Cardiac fibroblast (primary cell): ENCODE data around the gene LRWD1.
"Not testable (repeated sequence)": the region's sequence is repeated elsewhere in the genome, so short reads cannot be mapped to it uniquely, and the experiment has no call there.

Experiments used
- DNase-seq, 2 donors: peaks; one replicate each; pipeline versions ENCODE4 v3.0.0 to v3.0.0-alpha.2; 2010; ENCODE audit warnings: low read depth in 2 of 2
- H3K4me3 ChIP-seq, 2 donors: replicated peaks in 1 of 2; 1 replicate in 1 of 2; 2 replicates in 1 of 2; pipeline ENCODE4 v1.5.1; 2011; ENCODE audit warnings: low read depth in 2 of 2, low read length in 2 of 2, mild to moderate bottlenecking in 2 of 2, moderate library complexity in 1 of 2
- TF ChIP-seq, protein P1 (sequence below): IDR thresholded peaks from one replicate; pipeline ENCODE4 v1.5.1; 2011; ENCODE audit warnings: low read depth, mild to moderate bottlenecking, low read length, inconsistent platforms

LRWD1 gene

GRCh38 chr7:102451371-102452054 lies 13.3 kb upstream of the LRWD1 start:
- no peak for DNase-seq
- no peak overlapping the region for H3K4me3 ChIP-seq
- TF ChIP-seq, protein P1, sequence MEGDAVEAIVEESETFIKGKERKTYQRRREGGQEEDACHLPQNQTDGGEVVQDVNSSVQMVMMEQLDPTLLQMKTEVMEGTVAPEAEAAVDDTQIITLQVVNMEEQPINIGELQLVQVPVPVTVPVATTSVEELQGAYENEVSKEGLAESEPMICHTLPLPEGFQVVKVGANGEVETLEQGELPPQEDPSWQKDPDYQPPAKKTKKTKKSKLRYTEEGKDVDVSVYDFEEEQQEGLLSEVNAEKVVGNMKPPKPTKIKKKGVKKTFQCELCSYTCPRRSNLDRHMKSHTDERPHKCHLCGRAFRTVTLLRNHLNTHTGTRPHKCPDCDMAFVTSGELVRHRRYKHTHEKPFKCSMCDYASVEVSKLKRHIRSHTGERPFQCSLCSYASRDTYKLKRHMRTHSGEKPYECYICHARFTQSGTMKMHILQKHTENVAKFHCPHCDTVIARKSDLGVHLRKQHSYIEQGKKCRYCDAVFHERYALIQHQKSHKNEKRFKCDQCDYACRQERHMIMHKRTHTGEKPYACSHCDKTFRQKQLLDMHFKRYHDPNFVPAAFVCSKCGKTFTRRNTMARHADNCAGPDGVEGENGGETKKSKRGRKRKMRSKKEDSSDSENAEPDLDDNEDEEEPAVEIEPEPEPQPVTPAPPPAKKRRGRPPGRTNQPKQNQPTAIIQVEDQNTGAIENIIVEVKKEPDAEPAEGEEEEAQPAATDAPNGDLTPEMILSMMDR = no peak

GRCh38 chr7:102452451-102452850 lies 12.3 kb upstream of the LRWD1 start:
- TF ChIP-seq, protein P1 = no peak
- H3K4me3 ChIP-seq = no peak overlapping the region
- no peak for DNase-seq

DNA sequence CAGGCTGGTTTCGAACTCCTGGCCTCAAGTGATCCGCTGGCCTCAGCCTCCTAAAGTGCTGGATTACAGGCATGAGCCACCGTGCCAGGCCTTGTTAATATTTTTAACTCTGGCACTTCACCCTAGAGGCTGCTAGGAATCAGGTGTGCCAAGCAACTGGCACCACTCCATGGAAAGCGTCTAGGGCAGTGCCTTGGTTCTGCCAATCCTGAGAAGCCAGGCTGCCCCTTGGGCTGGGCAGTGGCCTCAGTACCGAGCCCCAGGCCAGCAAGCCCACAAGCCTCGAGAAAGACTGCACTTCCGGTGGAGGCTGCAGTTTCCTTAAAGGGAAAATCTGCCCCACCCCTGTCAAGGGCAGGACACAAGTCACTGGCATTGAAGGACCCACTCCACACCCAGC lies 11.5 kb upstream of the LRWD1 start:
- no peak for DNase-seq
- TF ChIP-seq, protein P1 = no peak
- H3K4me3 ChIP-seq = no peak overlapping the region

DNA sequence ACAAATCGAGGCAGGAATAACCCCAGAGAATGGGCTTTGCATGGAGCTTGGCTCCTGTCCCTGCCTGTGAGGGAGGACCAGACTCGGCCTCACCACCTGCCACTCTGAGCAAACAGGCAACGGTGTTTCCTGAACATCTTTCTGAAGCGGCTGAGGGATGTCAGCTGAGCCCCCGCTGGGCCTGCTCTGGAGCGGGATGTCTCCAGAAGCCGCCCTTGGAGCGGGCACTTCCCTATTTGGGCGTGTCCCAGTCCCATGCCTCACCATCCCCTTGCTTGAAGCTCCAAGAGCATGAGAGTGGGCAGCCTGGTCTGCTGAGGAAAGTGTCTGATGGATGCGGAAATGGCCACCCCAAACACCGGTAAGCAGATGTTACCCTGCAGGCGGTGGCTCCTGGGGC lies 10.3 kb upstream of the LRWD1 start:
- no peak for DNase-seq
- TF ChIP-seq, protein P1 = no peak
- H3K4me3 ChIP-seq = no peak overlapping the region

GRCh38 chr7:102454932-102455331 lies 9.9 kb upstream of the LRWD1 start:
- DNase-seq, H3K4me3 ChIP-seq: not testable (repeated sequence)

DNA sequence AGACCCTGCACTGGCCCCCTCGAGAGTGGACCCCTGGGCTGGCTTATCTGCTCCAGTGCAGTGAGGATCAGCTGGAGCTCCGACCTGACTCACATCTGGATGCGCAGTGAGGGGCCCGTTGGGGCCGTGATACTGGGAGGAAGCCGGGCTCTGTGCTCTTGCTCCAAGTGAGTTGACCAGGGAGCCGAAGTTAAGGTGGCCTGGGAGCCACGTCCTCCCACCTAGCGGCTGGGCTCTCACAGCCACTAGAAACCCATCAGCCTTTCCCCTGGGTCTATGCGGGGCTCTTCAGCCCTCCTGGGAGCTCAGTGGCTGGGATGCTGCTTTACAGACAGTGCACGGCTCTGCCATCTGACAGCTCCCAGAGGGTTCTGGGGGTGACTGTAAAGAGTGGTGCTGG lies 9.2 kb upstream of the LRWD1 start:
- TF ChIP-seq, protein P1 = no peak
- H3K4me3 ChIP-seq = no peak overlapping the region
- no peak for DNase-seq

DNA sequence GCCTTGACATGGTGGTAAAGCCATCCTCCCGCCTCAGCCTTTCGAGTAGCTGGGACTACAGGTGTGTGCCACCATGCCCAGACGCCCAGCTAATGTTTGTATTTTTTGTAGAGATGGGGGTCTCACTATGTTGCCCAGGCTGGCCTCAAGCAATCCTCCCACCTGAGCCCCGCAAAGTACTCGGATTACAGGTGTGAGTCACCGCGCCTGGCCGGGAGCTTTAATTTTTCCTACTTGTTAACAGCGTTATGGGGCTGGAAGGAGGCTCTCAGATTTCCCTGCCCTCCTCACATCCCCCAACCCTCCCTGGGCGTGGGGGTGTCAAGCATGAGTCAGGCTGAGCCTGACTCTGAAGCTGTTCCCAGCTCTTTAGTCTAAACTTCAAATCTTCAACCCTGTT lies 8.5 kb upstream of the LRWD1 start:
- DNase-seq = no peak
- TF ChIP-seq, protein P1 = no peak
- H3K4me3 ChIP-seq = no peak overlapping the region
